H9 (cell line): ENCODE measurements around the gene B3GNT5. TPM values are rescaled to one million over a fixed set of nuclear protein-coding genes. Genes with fewer than 3 reads are reported as not detected.

Experiments used
- DNase-seq: peaks from one replicate; pipeline ENCODE4 v3.0.0-alpha.2; 2017
- H2AFZ ChIP-seq: one replicate; pipeline ENCODE4 v1.6.1; 2013; ENCODE audit warnings: mild to moderate bottlenecking, low read length, control low read depth, moderate library complexity
- H2AK5ac ChIP-seq: 2 replicates; pipeline ENCODE4 v1.6.1; 2013; ENCODE audit warnings: low read length, control low read depth, mixed read lengths; ENCODE audit not compliant: insufficient read length
- H2BK120ac ChIP-seq: one replicate; pipeline ENCODE4 v1.6.1; 2013; ENCODE audit warnings: low read depth, mild to moderate bottlenecking, low read length, control low read depth, inconsistent platforms; ENCODE audit not compliant: poor library complexity, severe bottlenecking
- H2BK12ac ChIP-seq: 2 replicates; pipeline ENCODE4 v1.6.1; 2013; ENCODE audit warnings: low read length, control low read depth, mixed read lengths, low read depth; ENCODE audit not compliant: insufficient read length
- H2BK15ac ChIP-seq: 2 replicates; pipeline ENCODE4 v1.6.1; 2013; ENCODE audit warnings: low read depth, low read length, control low read depth
- H2BK20ac ChIP-seq: one replicate; pipeline ENCODE4 v1.6.1; 2013; ENCODE audit warnings: low read depth, mild to moderate bottlenecking, low read length, control low read depth, inconsistent platforms; ENCODE audit not compliant: poor library complexity, severe bottlenecking
- H2BK5ac ChIP-seq: 2 replicates; pipeline ENCODE4 v1.6.1; 2013; ENCODE audit warnings: low read length, control low read depth, mixed read lengths; ENCODE audit not compliant: insufficient read length
- H3K14ac ChIP-seq: 2 replicates; pipeline ENCODE4 v1.6.1; 2013; ENCODE audit warnings: low read length, control low read depth; ENCODE audit not compliant: insufficient read depth
- H3K18ac ChIP-seq: 2 replicates; pipeline ENCODE4 v1.6.1; 2013; ENCODE audit warnings: low read depth, mild to moderate bottlenecking, mixed read lengths, low read length, control low read depth; ENCODE audit not compliant: insufficient read length
- H3K23ac ChIP-seq: 2 replicates; pipeline ENCODE4 v1.6.1; 2013; ENCODE audit warnings: low read length, control low read depth, mixed read lengths, low read depth; ENCODE audit not compliant: insufficient read length
- H3K23me2 ChIP-seq: 2 replicates; pipeline ENCODE4 v1.6.1; 2013; ENCODE audit warnings: low read depth, mild to moderate bottlenecking, mixed read lengths, low read length, control low read depth; ENCODE audit not compliant: insufficient read length, poor library complexity, severe bottlenecking
- H3K27ac ChIP-seq: 2 replicates; pipeline ENCODE4 v1.5.1; 2013; ENCODE audit warnings: low read length, control low read depth, mixed read lengths, low read depth; ENCODE audit not compliant: insufficient read length
- H3K27me3 ChIP-seq: 2 replicates; pipeline ENCODE4 v1.6.1; 2013; ENCODE audit warnings: low read length, control low read depth, inconsistent platforms; ENCODE audit not compliant: insufficient read depth
- H3K4ac ChIP-seq: 2 replicates; pipeline ENCODE4 v1.6.1; 2013; ENCODE audit warnings: low read depth, mild to moderate bottlenecking, control low read depth, inconsistent platforms, low read length, moderate library complexity
- H3K4me1 ChIP-seq: 2 replicates; pipeline ENCODE4 v1.6.1; 2013; ENCODE audit warnings: low read length, control low read depth, inconsistent platforms; ENCODE audit not compliant: insufficient read depth
- H3K4me2 ChIP-seq: 2 replicates; pipeline ENCODE4 v1.6.1; 2013; ENCODE audit warnings: low read length, control low read depth, mixed read lengths; ENCODE audit not compliant: insufficient read length, insufficient read depth
- H3K56ac ChIP-seq: 2 replicates; pipeline ENCODE4 v1.6.1; 2013; ENCODE audit warnings: low read depth, mild to moderate bottlenecking, mixed read lengths, low read length, control low read depth; ENCODE audit not compliant: insufficient read length
- H3K79me1 ChIP-seq: 2 replicates; pipeline ENCODE4 v1.6.1; 2013; ENCODE audit warnings: low read depth, mild to moderate bottlenecking, moderate library complexity, low read length, control low read depth, inconsistent platforms; ENCODE audit not compliant: insufficient read depth, poor library complexity, severe bottlenecking
- H3K79me2 ChIP-seq: 2 replicates; pipeline ENCODE4 v1.6.1; 2013; ENCODE audit warnings: low read length, control low read depth, inconsistent platforms; ENCODE audit not compliant: insufficient read depth
- H3K9ac ChIP-seq: 2 replicates; pipeline ENCODE4 v1.6.1; 2013; ENCODE audit warnings: low read length, control low read depth, mixed read lengths; ENCODE audit not compliant: insufficient read length; ENCODE audit errors: extremely low read depth
- H3K9me3 ChIP-seq: one replicate; pipeline ENCODE4 v1.6.1; 2013; ENCODE audit warnings: low read depth, low read length, inconsistent platforms; ENCODE audit not compliant: control insufficient read depth
- H3T11ph ChIP-seq: one replicate; pipeline ENCODE4 v1.6.1; 2013; ENCODE audit warnings: mild to moderate bottlenecking, low read length, control low read depth, inconsistent platforms
- H4K20me1 ChIP-seq: one replicate; pipeline ENCODE4 v1.6.1; 2013; ENCODE audit not compliant: control insufficient read depth, insufficient read length, insufficient read depth
- H4K5ac ChIP-seq: 2 replicates; pipeline ENCODE4 v1.6.1; 2013; ENCODE audit warnings: low read depth, mild to moderate bottlenecking, mixed read lengths, low read length, control low read depth; ENCODE audit not compliant: insufficient read length
- H4K8ac ChIP-seq: replicated peaks from 2 replicates; pipeline ENCODE4 v1.6.1; 2013; ENCODE audit warnings: low read length, control low read depth, mixed read lengths, low read depth; ENCODE audit not compliant: insufficient read length
- H4K91ac ChIP-seq: 2 replicates; pipeline ENCODE4 v1.6.1; 2013; ENCODE audit warnings: low read depth, mild to moderate bottlenecking, moderate library complexity, mixed read lengths, low read length, control low read depth; ENCODE audit not compliant: insufficient read length
- H3K27ac Mint-ChIP-seq, 3 experiments: 2 replicates in 2 of 3; 3 replicates in 1 of 3; pipeline ENCODE4 v1.8.0; 2020 to 2021; ENCODE audit warnings: mixed read lengths in 3 of 3, mild to moderate bottlenecking in 1 of 3, moderate library complexity in 1 of 3
- H3K27me3 Mint-ChIP-seq: 2 replicates; pipeline ENCODE4 v1.8.0; 2021; ENCODE audit warnings: low read depth, mild to moderate bottlenecking, moderate library complexity, mixed read lengths
- H3K36me3 Mint-ChIP-seq, 3 experiments: 2 replicates in 2 of 3; 3 replicates in 1 of 3; pipeline ENCODE4 v1.8.0; 2020 to 2021; ENCODE audit warnings: low read depth in 3 of 3, mixed read lengths in 3 of 3; ENCODE audit not compliant: insufficient read depth in 1 of 3
- H3K4me1 Mint-ChIP-seq, 2 experiments: 2 replicates each; pipeline ENCODE4 v1.8.0; 2020; ENCODE audit warnings: mixed read lengths in 2 of 2
- H3K4me3 Mint-ChIP-seq, 2 experiments: 2 replicates in 1 of 2; 3 replicates in 1 of 2; pipeline ENCODE4 v1.8.0; 2020 to 2021; ENCODE audit warnings: mild to moderate bottlenecking in 2 of 2, mixed read lengths in 2 of 2, moderate library complexity in 1 of 2
- H3K9me3 Mint-ChIP-seq, 2 experiments: 2 replicates in 1 of 2; 3 replicates in 1 of 2; pipeline ENCODE4 v1.8.0; 2020; ENCODE audit warnings: mild to moderate bottlenecking in 2 of 2, mixed read lengths in 2 of 2, moderate library complexity in 1 of 2
- WGBS: extraction: QIAGEN DNeasy Blood & Tissue Kit; methylation state at CpG from one replicate; pipeline ENCODE4 v1.1.7; 2013; ENCODE audit warnings: missing lambda C conversion rate, low lambda C conversion rate, mixed read lengths; ENCODE audit not compliant: insufficient read length; ENCODE audit errors: extremely low coverage; 5-methylcytosine and 5-hydroxymethylcytosine counted together
- total RNA-seq: library from RNA; stranded (reverse); gene quantifications from 2 replicates; pipeline ENCODE4 v1.2.1, GENCODE V29; 2021
- TF ChIP-seq, protein P1 (sequence below): fragments of 200-600 bp; sonication (generic); conservative IDR thresholded peaks from 3 replicates; pipeline ENCODE4 v1.8.0; 2021; ENCODE audit warnings: antibody characterized with exemption, mild to moderate bottlenecking

B3GNT5 gene
- total RNA-seq, 1 experiment from 2014 or later, result 7.3 TPM

DNA sequence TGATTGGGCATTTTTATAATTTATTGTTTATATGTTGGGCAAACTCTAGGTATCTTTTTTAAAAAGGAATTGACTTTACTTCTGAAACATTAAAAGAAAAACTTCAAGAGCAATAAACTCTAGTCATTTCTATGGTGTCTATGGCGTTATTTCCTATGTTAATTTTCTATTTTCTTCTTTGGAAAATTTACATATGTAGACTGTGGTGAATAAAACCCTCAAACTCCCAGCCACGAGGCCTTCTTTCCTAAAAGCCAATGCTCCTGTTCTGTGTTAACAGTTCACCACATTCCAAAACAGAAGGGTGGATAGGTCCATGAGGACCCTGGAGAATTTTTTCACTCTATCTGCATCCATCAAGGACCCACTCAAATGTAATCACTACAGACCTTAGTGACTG, 44.3 kb upstream of the B3GNT5 start:
- H3K4me2 ChIP-seq, result no peak overlapping the region
- Mint-ChIP-seq H3K36me3 (peaks cover 2 to 7% (median 3%) of the 10 kb centered on the region in 3 experiments; a peak in 5 of 7 replicates), H3K9me3 (peaks cover 2 to 10% of the 10 kb centered on the region in 2 experiments; a peak in 4 of 5 replicates), H3K4me3 (no peak overlapping the region), H3K27ac (no peak overlapping the region), H3K27me3 (no peaks in the 10 kb centered on the region), H3K4me1 (peaks cover 12 to 13% of the 10 kb centered on the region in 2 experiments)
- H3K27me3 ChIP-seq, result no peaks in the 10 kb centered on the region
- no peak overlapping the region for H3K9ac ChIP-seq
- H3K4ac ChIP-seq, result no peak overlapping the region
- H3K14ac ChIP-seq, result no peak overlapping the region
- no peaks in the 10 kb centered on the region for H3K79me1 ChIP-seq
- H4K20me1 ChIP-seq, result no peaks in the 10 kb centered on the region
- no peak overlapping the region for H2BK15ac ChIP-seq
- no peak overlapping the region for H4K91ac ChIP-seq
- no peak overlapping the region for H2BK5ac ChIP-seq
- no peak overlapping the region for H3K18ac ChIP-seq
- no peaks in the 10 kb centered on the region for H3K79me2 ChIP-seq
- no peak overlapping the region for H2BK120ac ChIP-seq
- H3T11ph ChIP-seq, result no peak overlapping the region
- no peak overlapping the region for H3K23ac ChIP-seq
- no peak overlapping the region for H2BK12ac ChIP-seq
- TF ChIP-seq, protein P1, sequence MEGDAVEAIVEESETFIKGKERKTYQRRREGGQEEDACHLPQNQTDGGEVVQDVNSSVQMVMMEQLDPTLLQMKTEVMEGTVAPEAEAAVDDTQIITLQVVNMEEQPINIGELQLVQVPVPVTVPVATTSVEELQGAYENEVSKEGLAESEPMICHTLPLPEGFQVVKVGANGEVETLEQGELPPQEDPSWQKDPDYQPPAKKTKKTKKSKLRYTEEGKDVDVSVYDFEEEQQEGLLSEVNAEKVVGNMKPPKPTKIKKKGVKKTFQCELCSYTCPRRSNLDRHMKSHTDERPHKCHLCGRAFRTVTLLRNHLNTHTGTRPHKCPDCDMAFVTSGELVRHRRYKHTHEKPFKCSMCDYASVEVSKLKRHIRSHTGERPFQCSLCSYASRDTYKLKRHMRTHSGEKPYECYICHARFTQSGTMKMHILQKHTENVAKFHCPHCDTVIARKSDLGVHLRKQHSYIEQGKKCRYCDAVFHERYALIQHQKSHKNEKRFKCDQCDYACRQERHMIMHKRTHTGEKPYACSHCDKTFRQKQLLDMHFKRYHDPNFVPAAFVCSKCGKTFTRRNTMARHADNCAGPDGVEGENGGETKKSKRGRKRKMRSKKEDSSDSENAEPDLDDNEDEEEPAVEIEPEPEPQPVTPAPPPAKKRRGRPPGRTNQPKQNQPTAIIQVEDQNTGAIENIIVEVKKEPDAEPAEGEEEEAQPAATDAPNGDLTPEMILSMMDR, result no peak
- no peak overlapping the region for H4K5ac ChIP-seq
- no peak overlapping the region for H2AK5ac ChIP-seq
- H3K56ac ChIP-seq, result no peak overlapping the region
- H2BK20ac ChIP-seq, result no peak overlapping the region
- H3K9me3 ChIP-seq, result no peaks in the 10 kb centered on the region
- H4K8ac ChIP-seq, result no peak overlapping the region
- no peak for DNase-seq
- 0 out of 2 replicates have a peak, but pooled peaks cover 3% of the 10 kb centered on the region for H3K4me1 ChIP-seq
- no peak overlapping the region for H2AFZ ChIP-seq
- no peak overlapping the region for H3K27ac ChIP-seq
- H3K23me2 ChIP-seq, result no peaks in the 10 kb centered on the region
- WGBS, result no CpG with 5 or more reads among the region's 2 CpGs
